ENCODE data around the gene PROM1. TPM values are rescaled to one million over a fixed set of nuclear protein-coding genes. Genes with fewer than 3 reads are reported as not detected.

PROM1 gene
- polyA plus RNA-seq, 1 donor from 2014 or later, result 1.1 TPM

GRCh38 chr4:16035843-16036242 is 48.0 kb downstream of the PROM1 start:
- H3K27ac ChIP-seq (ENCODE audit: low read length), result no peak overlapping the region
- TF ChIP-seq EP300 (conservative IDR thresholded peaks at IDR 0.05; ENCODE audit: poor library complexity, severe bottlenecking), result no peak
- no peak for TF ChIP-seq MXI1 (conservative IDR thresholded peaks at IDR 0.05; ENCODE audit: poor library complexity, severe bottlenecking)
- no peak for TF ChIP-seq TAF1 (IDR thresholded peaks at IDR 0.05; ENCODE audit: low read depth)
- TF ChIP-seq SMC3 (conservative IDR thresholded peaks at IDR 0.05; ENCODE audit: poor library complexity), result no peak
- TF ChIP-seq, protein P1, sequence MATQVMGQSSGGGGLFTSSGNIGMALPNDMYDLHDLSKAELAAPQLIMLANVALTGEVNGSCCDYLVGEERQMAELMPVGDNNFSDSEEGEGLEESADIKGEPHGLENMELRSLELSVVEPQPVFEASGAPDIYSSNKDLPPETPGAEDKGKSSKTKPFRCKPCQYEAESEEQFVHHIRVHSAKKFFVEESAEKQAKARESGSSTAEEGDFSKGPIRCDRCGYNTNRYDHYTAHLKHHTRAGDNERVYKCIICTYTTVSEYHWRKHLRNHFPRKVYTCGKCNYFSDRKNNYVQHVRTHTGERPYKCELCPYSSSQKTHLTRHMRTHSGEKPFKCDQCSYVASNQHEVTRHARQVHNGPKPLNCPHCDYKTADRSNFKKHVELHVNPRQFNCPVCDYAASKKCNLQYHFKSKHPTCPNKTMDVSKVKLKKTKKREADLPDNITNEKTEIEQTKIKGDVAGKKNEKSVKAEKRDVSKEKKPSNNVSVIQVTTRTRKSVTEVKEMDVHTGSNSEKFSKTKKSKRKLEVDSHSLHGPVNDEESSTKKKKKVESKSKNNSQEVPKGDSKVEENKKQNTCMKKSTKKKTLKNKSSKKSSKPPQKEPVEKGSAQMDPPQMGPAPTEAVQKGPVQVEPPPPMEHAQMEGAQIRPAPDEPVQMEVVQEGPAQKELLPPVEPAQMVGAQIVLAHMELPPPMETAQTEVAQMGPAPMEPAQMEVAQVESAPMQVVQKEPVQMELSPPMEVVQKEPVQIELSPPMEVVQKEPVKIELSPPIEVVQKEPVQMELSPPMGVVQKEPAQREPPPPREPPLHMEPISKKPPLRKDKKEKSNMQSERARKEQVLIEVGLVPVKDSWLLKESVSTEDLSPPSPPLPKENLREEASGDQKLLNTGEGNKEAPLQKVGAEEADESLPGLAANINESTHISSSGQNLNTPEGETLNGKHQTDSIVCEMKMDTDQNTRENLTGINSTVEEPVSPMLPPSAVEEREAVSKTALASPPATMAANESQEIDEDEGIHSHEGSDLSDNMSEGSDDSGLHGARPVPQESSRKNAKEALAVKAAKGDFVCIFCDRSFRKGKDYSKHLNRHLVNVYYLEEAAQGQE (IDR thresholded peaks at IDR 0.05; ENCODE audit: borderline replicate concordance), result no peak
- TF ChIP-seq, protein P2, sequence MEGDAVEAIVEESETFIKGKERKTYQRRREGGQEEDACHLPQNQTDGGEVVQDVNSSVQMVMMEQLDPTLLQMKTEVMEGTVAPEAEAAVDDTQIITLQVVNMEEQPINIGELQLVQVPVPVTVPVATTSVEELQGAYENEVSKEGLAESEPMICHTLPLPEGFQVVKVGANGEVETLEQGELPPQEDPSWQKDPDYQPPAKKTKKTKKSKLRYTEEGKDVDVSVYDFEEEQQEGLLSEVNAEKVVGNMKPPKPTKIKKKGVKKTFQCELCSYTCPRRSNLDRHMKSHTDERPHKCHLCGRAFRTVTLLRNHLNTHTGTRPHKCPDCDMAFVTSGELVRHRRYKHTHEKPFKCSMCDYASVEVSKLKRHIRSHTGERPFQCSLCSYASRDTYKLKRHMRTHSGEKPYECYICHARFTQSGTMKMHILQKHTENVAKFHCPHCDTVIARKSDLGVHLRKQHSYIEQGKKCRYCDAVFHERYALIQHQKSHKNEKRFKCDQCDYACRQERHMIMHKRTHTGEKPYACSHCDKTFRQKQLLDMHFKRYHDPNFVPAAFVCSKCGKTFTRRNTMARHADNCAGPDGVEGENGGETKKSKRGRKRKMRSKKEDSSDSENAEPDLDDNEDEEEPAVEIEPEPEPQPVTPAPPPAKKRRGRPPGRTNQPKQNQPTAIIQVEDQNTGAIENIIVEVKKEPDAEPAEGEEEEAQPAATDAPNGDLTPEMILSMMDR (IDR thresholded peaks at IDR 0.05; ENCODE audit: poor library complexity, severe bottlenecking), result no peak
- no peak for TF ChIP-seq RAD21 (conservative IDR thresholded peaks at IDR 0.05)
- TF ChIP-seq POLR2AphosphoS5 (IDR thresholded peaks at IDR 0.05), result no peak
- TF ChIP-seq EZH2 (IDR thresholded peaks at IDR 0.05; ENCODE audit: borderline replicate concordance, insufficient read depth, low read length, poor library complexity, severe bottlenecking), result no peak
- no peaks in the 10 kb centered on the region for H3K27me3 ChIP-seq (ENCODE audit: insufficient read depth, low read depth, low read length)
- no peak overlapping the region for H3K9ac ChIP-seq (ENCODE audit: low read length)
- H4K20me1 ChIP-seq (ENCODE audit: insufficient read depth), result no peaks in the 10 kb centered on the region
- H2AFZ ChIP-seq (ENCODE audit: low read depth, low read length), result no peak overlapping the region
- H3F3A ChIP-seq (ENCODE audit: insufficient read depth, low read length, poor library complexity, severe bottlenecking), result no peaks in the 10 kb centered on the region
- no peaks in the 10 kb centered on the region for H3K79me2 ChIP-seq (replicated peaks; ENCODE audit: insufficient read depth, low read length)
- H3K36me3 ChIP-seq (ENCODE audit: insufficient read depth, low read length), result no peaks in the 10 kb centered on the region
- no peak overlapping the region for H3K4me3 ChIP-seq (ENCODE audit: low read length)
- no peaks in the 10 kb centered on the region for H3K9me2 ChIP-seq (ENCODE audit: insufficient read depth, low read length)
- no peaks in the 10 kb centered on the region for H3K9me3 ChIP-seq (ENCODE audit: low read length)
- no peak overlapping the region for H3K4me2 ChIP-seq (ENCODE audit: low read length)

DNA sequence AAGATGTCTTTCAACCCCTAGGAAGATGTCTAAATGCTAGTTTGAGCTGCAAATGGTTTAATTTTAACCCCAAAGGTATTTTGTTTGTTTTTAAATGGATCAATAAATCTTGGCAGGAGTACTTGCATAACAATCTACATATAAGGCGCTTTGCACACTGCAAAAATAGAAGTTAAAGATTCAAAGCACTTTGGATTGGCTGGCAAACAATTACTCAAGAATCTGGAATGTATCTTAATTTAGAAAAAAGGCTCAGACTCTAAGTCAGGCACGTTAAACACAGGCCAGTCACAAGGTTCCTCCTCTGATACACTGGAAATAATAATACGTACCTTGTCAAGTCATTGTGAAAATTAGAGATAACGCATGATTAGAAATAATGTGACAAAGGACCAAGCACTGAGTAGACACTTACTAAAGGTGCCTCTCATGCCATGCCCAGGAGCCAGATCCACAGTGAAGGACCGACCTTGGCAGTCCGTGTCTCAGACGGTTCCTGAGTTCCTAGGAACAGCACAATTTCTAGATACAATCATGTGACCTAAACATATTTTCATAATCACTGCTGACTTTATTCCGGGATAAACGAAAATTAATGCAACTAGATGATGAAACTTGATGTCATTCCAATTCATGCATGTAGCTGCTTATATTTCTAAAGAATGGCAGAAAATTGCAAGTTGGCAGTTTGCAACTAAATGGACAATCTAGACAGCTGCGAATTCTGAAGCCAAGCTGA is 49.6 kb downstream of the PROM1 start:
- Histone ChIP-seq H3K9me3 (ENCODE audit: low read length) (no peaks in the 10 kb centered on the region), H3K27ac (ENCODE audit: low read length) (no peak overlapping the region), H3K79me2 (replicated peaks; ENCODE audit: insufficient read depth, low read length) (no peaks in the 10 kb centered on the region), H3K27me3 (ENCODE audit: insufficient read depth, low read depth, low read length) (no peaks in the 10 kb centered on the region), H3K36me3 (ENCODE audit: insufficient read depth, low read length) (no peaks in the 10 kb centered on the region), H3K9me2 (ENCODE audit: insufficient read depth, low read length) (no peaks in the 10 kb centered on the region), H3F3A (ENCODE audit: insufficient read depth, low read length, poor library complexity, severe bottlenecking) (no peaks in the 10 kb centered on the region), H3K9ac (ENCODE audit: low read length) (no peak overlapping the region), H3K4me2 (ENCODE audit: low read length) (no peak overlapping the region), H3K4me3 (ENCODE audit: low read length) (no peak overlapping the region), H4K20me1 (ENCODE audit: insufficient read depth) (no peaks in the 10 kb centered on the region), H2AFZ (ENCODE audit: low read depth, low read length) (no peak overlapping the region)
- TF ChIP-seq TAF1 (IDR thresholded peaks at IDR 0.05; ENCODE audit: low read depth) (no peak), MXI1 (conservative IDR thresholded peaks at IDR 0.05; ENCODE audit: poor library complexity, severe bottlenecking) (no peak), SMC3 (conservative IDR thresholded peaks at IDR 0.05; ENCODE audit: poor library complexity) (no peak), EP300 (conservative IDR thresholded peaks at IDR 0.05; ENCODE audit: poor library complexity, severe bottlenecking) (no peak), EZH2 (IDR thresholded peaks at IDR 0.05; ENCODE audit: borderline replicate concordance, insufficient read depth, low read length, poor library complexity, severe bottlenecking) (no peak), POLR2AphosphoS5 (IDR thresholded peaks at IDR 0.05) (no peak), RAD21 (conservative IDR thresholded peaks at IDR 0.05) (no peak)
- TF ChIP-seq, protein P2 (IDR thresholded peaks at IDR 0.05; ENCODE audit: poor library complexity, severe bottlenecking), result no peak
- TF ChIP-seq, protein P1 (IDR thresholded peaks at IDR 0.05; ENCODE audit: borderline replicate concordance), result no peak
